Measurements from ENCODE around the gene PTPRN2. TPM values are rescaled to one million over a fixed set of nuclear protein-coding genes. Genes with fewer than 3 reads are reported as not detected.

PTPRN2 gene
- total RNA-seq, 1 experiment from 2014 or later, result 1.1 TPM

DNA sequence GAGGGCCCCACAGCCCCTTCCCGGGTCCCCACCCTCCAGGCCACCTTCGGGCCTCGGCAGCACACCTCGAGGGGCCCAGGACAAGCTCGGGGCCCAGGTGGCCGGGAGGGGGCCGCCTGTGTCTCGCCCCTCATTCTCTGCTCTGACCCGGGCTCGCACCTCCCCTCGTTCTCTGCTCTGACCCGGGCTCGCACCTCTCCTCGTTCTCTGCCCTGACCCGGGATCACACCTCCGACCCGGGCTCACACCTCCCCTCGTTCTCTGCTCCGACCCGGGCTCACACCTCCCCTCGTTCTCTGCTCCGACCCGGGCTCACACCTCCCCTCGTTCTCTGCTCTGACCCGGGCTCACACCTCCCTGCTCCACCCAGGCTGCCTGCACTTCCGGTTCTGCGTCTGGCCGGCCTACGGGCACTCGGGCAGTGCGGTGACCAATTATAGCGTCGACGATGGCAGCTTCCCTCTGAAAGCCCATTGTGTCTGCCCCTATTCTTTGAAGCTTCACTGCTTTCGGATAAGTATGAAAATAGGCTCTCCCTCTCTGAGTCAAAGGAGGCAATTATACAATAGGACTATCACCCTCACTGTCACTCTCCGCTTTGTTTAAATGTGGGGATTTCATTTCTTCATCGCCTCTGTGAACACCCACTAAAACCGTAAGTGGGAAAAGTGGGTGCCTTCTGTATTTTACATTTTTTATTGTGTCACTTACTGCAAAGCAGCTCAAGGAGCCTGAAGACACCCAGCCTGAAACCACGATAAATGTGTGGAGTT is 793.5 kb downstream of the PTPRN2 start:
- TF ChIP-seq POLR2AphosphoS5 (IDR thresholded peaks at IDR 0.05; ENCODE audit: low read depth, low read length), result no peak
- TF ChIP-seq TCF7L2 (IDR thresholded peaks at IDR 0.05; ENCODE audit: low read depth, low read length), result no peak
- no peak for TF ChIP-seq REST (IDR thresholded peaks at IDR 0.05; ENCODE audit: insufficient read depth in 1 of 2, low read depth in 2 of 2, low read length in 1 of 2)
- TF ChIP-seq CTCF (IDR thresholded peaks at IDR 0.05), result no peak
- TF ChIP-seq SIN3A (IDR thresholded peaks at IDR 0.05; ENCODE audit: borderline replicate concordance, insufficient read depth, low read depth, low read length), result no peak
- H3K36me3 ChIP-seq (ENCODE audit: control insufficient read depth, insufficient read depth, low read length), result no peaks in the 10 kb centered on the region
- no peak overlapping the region for H3K27ac ChIP-seq (ENCODE audit: low read length)
- DNase-seq (ENCODE audit: low read depth, low spot score) (no peak), ATAC-seq (no peak)
- no peaks in the 10 kb centered on the region; the same call in 1 of the 2 replicates for H3K4me1 ChIP-seq (ENCODE audit: control insufficient read depth, insufficient read depth, low read length)
- POLR2A ChIA-PET, result no interaction called here
- in situ Hi-C loops (cut with HindIII; ENCODE audit: low pct_unique_long_range_greater_than_20kb, low sequenced_read_pairs) (no loop called here), intact Hi-C loops (cut with micrococcal nuclease; ENCODE audit: unreplicated experiment) (no loop called here)
- no peaks in the 10 kb centered on the region for H3K27me3 ChIP-seq (ENCODE audit: control insufficient read depth, insufficient read depth, low read length)
- CTCF ChIA-PET, result no interaction called here
- no peak overlapping the region for H3K4me3 ChIP-seq (ENCODE audit: low read depth in 2 of 2, low read length in 2 of 2)
- no TSS peak for BruUV-seq (replicated peaks)
- no peaks in the 10 kb centered on the region for H3K9me3 ChIP-seq (ENCODE audit: control insufficient read depth, insufficient read depth, low read depth, low read length)

GRCh38 chr7:157793087-157793353 is 794.6 kb downstream of the PTPRN2 start:
- no peaks in the 10 kb centered on the region; the same call in 1 of the 2 replicates for H3K4me1 ChIP-seq (ENCODE audit: control insufficient read depth, insufficient read depth, low read length)
- ChIA-PET POLR2A (interaction anchor here (0.6 kb wide), 1 partner anchor 8 kb away, joined by 3 read pairs; no protein-coding TSS in a partner anchor), CTCF (no interaction called here)
- no TSS peak for BruUV-seq (replicated peaks)
- in situ Hi-C loops (cut with HindIII; ENCODE audit: low pct_unique_long_range_greater_than_20kb, low sequenced_read_pairs), result no loop called here
- H3K9me3 ChIP-seq (ENCODE audit: control insufficient read depth, insufficient read depth, low read depth, low read length), result no peaks in the 10 kb centered on the region
- intact Hi-C loops (cut with micrococcal nuclease; ENCODE audit: unreplicated experiment), result no loop called here
- no peak for TF ChIP-seq REST (IDR thresholded peaks at IDR 0.05; ENCODE audit: insufficient read depth in 1 of 2, low read depth in 2 of 2, low read length in 1 of 2)
- no peak for TF ChIP-seq POLR2AphosphoS5 (IDR thresholded peaks at IDR 0.05; ENCODE audit: low read depth, low read length)
- TF ChIP-seq SIN3A (IDR thresholded peaks at IDR 0.05; ENCODE audit: borderline replicate concordance, insufficient read depth, low read depth, low read length), result no peak
- no peak for TF ChIP-seq TCF7L2 (IDR thresholded peaks at IDR 0.05; ENCODE audit: low read depth, low read length)
- TF ChIP-seq CTCF (IDR thresholded peaks at IDR 0.05), result no peak
- no peak overlapping the region for H3K27ac ChIP-seq (ENCODE audit: low read length)
- no peak overlapping the region for H3K4me3 ChIP-seq (ENCODE audit: low read depth in 2 of 2, low read length in 2 of 2)
- H3K36me3 ChIP-seq (ENCODE audit: control insufficient read depth, insufficient read depth, low read length), result no peaks in the 10 kb centered on the region
- no peaks in the 10 kb centered on the region for H3K27me3 ChIP-seq (ENCODE audit: control insufficient read depth, insufficient read depth, low read length)
- 0 out of 2 replicates have a peak, but pooled peaks have one; percentile 32 for ATAC-seq
- DNase-seq (ENCODE audit: low read depth, low spot score), result no peak
